ENCODE results near the gene TEX55.
"Not testable (repeated sequence)": the region's sequence is repeated elsewhere in the genome, so short reads cannot be mapped to it uniquely, and the experiment has no call there.

Gene TEX55

GRCh38 chr3:119145500-119146167 is at the start of gene TEX55:
TEX55 (plus strand) TSS chr3:119146165; CDS start chr3:119146190, 25 bp downstream.
- peak in 3 of 58 donors; percentile 1 to 4 (median 3) for DNase-seq

GRCh38 chr3:119098003-119098402 is 48.0 kb upstream of the TEX55 start:
- no peak for DNase-seq

GRCh38 chr3:119098619-119099222 is 47.2 kb upstream of the TEX55 start:
- DNase-seq: peak in 3 of 58 donors; percentile 0 to 5 (median 2)

GRCh38 chr3:119099785-119100184 is 46.2 kb upstream of the TEX55 start:
- DNase-seq: no peak

- no peak for DNase-seq
These were observed 41.9 kb upstream of the TEX55 start for GRCh38 chr3:119104031-119104430.

- DNase-seq: not testable (repeated sequence)
These were observed 27.6 kb upstream of the TEX55 start for GRCh38 chr3:119118330-119118729.

GRCh38 chr3:119120480-119120879 is 25.5 kb upstream of the TEX55 start:
- no peak for DNase-seq

GRCh38 chr3:119122350-119122749 is 23.6 kb upstream of the TEX55 start:
- no peak for DNase-seq

GRCh38 chr3:119125342-119125741 is 20.6 kb upstream of the TEX55 start:
- DNase-seq: no peak

- DNase-seq: no peak
These were observed 20.0 kb upstream of the TEX55 start for GRCh38 chr3:119125742-119126504.

GRCh38 chr3:119130291-119130690 is 15.7 kb upstream of the TEX55 start:
- DNase-seq: not testable (repeated sequence)

- not testable (repeated sequence) for DNase-seq
These were observed 13.7 kb upstream of the TEX55 start for GRCh38 chr3:119132291-119132690.

- not testable (repeated sequence) for DNase-seq
These were observed 6.6 kb upstream of the TEX55 start for GRCh38 chr3:119139360-119139759.

GRCh38 chr3:119140466-119140865 is 5.5 kb upstream of the TEX55 start:
- DNase-seq: no peak

- no peak for DNase-seq
These were observed 851 bp upstream of the TEX55 start for GRCh38 chr3:119145128-119145499.

- no peak for DNase-seq
These were observed 812 bp downstream of the TEX55 start for GRCh38 chr3:119146578-119147375.

- no peak for DNase-seq
These were observed 1.5 kb downstream of the TEX55 start for GRCh38 chr3:119147494-119147893.

- DNase-seq: no peak
These were observed 2.7 kb downstream of the TEX55 start for GRCh38 chr3:119148493-119149180.

- DNase-seq: no peak
These were observed 3.5 kb downstream of the TEX55 start for GRCh38 chr3:119149484-119149883.

- DNase-seq: no peak
These were observed 10.9 kb downstream of the TEX55 start for GRCh38 chr3:119156868-119157267.

- no peak for DNase-seq
These were observed 12.0 kb downstream of the TEX55 start for GRCh38 chr3:119157971-119158370.
